Measurements from ENCODE around the gene BTAF1. TPM values are rescaled to one million over a fixed set of nuclear protein-coding genes. Genes with fewer than 3 reads are reported as not detected.
A peak's percentile ranks its signal among the peaks of the same experiment; 100 is the strongest.

BTAF1 gene
- total and polyA plus RNA-seq, 10 of the 15 experiments (the other 5 are each of a cell fraction or from before 2014, with no cell fraction given) = 11.8 to 157 (median 55.5) TPM

DNA sequence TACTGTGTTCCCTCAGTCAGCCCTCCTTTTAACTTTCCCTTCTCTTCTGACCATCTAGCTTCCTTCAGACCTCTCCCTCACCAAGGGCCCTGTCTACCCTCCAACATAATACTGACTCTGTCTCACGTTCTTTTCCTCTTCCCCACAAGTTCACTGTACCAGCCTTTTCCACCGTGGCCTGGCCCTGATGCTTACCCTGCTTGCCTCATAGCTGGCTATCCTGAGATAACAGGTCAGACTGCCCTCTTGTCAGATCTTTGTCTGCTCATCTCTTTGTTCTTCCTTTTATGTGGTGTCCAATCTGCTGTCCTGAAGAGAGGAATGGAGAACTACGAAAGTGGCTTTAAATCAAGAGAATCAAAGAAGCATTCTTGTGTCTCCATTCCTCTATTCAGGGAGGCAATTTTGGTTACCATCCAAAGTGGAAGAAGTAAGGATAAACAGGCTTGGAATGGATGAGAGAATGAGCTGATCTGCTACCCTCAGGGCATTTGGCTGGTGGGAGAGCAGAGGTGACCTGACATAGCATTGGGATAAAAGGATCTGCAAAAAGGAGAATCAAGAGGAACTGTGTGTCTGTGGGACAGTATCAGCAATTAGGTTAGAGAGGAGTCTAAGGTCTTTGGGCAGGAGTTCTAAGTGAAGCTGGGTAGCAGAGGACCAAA lies 8.1 kb downstream of the BTAF1 start:
- peaks cover 86% of the 10 kb centered on the region for H3K79me2 ChIP-seq (ENCODE audit: control insufficient read depth, insufficient read depth, low read length)
- no peak for FAIRE-seq
- POLR2A ChIA-PET = interaction anchor here (0.6 to 1.8 kb wide), 2 partner anchors 8 to 13 kb away, joined by 3 to 7 read pairs; partner anchors contain the start of gene BTAF1
- no peak overlapping the region for H3K9ac ChIP-seq (ENCODE audit: control insufficient read depth, insufficient read depth, low read length)
- H3K36me3 ChIP-seq (ENCODE audit: control insufficient read depth in 2 of 2, insufficient read depth in 2 of 2, low read length in 1 of 2) = peaks cover 9 to 22% of the 10 kb centered on the region in 2 experiments
- CTCF ChIA-PET = interaction anchor here (1.8 kb wide), 1 partner anchor 10 kb away, joined by 4 read pairs; no protein-coding TSS in a partner anchor
- TF ChIP-seq SRF (IDR thresholded peaks at IDR 0.05; ENCODE audit: low read depth in 2 of 2, low read length in 2 of 2) = no peak
- TF ChIP-seq EGR1 (IDR thresholded peaks at IDR 0.05; ENCODE audit: borderline replicate concordance in 1 of 2, low read depth in 2 of 2, low read length in 2 of 2) = no peak
- no peak for TF ChIP-seq ZNF207 (IDR thresholded peaks at IDR 0.05; ENCODE audit: borderline replicate concordance)
- TF ChIP-seq, protein P1, sequence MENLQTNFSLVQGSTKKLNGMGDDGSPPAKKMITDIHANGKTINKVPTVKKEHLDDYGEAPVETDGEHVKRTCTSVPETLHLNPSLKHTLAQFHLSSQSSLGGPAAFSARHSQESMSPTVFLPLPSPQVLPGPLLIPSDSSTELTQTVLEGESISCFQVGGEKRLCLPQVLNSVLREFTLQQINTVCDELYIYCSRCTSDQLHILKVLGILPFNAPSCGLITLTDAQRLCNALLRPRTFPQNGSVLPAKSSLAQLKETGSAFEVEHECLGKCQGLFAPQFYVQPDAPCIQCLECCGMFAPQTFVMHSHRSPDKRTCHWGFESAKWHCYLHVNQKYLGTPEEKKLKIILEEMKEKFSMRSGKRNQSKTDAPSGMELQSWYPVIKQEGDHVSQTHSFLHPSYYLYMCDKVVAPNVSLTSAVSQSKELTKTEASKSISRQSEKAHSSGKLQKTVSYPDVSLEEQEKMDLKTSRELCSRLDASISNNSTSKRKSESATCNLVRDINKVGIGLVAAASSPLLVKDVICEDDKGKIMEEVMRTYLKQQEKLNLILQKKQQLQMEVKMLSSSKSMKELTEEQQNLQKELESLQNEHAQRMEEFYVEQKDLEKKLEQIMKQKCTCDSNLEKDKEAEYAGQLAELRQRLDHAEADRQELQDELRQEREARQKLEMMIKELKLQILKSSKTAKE (IDR thresholded peaks at IDR 0.05; ENCODE audit: low read depth, poor library complexity, severe bottlenecking) = no peak
- TF ChIP-seq RELA (IDR thresholded peaks at IDR 0.05; ENCODE audit: borderline replicate concordance, partially characterized antibody) = no peak
- TF ChIP-seq, protein P2, sequence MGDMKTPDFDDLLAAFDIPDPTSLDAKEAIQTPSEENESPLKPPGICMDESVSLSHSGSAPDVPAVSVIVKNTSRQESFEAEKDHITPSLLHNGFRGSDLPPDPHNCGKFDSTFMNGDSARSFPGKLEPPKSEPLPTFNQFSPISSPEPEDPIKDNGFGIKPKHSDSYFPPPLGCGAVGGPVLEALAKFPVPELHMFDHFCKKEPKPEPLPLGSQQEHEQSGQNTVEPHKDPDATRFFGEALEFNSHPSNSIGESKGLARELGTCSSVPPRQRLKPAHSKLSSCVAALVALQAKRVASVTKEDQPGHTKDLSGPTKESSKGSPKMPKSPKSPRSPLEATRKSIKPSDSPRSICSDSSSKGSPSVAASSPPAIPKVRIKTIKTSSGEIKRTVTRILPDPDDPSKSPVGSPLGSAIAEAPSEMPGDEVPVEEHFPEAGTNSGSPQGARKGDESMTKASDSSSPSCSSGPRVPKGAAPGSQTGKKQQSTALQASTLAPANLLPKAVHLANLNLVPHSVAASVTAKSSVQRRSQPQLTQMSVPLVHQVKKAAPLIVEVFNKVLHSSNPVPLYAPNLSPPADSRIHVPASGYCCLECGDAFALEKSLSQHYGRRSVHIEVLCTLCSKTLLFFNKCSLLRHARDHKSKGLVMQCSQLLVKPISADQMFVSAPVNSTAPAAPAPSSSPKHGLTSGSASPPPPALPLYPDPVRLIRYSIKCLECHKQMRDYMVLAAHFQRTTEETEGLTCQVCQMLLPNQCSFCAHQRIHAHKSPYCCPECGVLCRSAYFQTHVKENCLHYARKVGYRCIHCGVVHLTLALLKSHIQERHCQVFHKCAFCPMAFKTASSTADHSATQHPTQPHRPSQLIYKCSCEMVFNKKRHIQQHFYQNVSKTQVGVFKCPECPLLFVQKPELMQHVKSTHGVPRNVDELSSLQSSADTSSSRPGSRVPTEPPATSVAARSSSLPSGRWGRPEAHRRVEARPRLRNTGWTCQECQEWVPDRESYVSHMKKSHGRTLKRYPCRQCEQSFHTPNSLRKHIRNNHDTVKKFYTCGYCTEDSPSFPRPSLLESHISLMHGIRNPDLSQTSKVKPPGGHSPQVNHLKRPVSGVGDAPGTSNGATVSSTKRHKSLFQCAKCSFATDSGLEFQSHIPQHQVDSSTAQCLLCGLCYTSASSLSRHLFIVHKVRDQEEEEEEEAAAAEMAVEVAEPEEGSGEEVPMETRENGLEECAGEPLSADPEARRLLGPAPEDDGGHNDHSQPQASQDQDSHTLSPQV (IDR thresholded peaks at IDR 0.05) = no peak
- no peak for TF ChIP-seq ATF7 (IDR thresholded peaks at IDR 0.05; ENCODE audit: low read depth)
- TF ChIP-seq, protein P3, sequence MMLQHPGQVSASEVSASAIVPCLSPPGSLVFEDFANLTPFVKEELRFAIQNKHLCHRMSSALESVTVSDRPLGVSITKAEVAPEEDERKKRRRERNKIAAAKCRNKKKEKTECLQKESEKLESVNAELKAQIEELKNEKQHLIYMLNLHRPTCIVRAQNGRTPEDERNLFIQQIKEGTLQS (IDR thresholded peaks at IDR 0.05; ENCODE audit: borderline replicate concordance, extremely low read depth, low read depth, low read length) = no peak
- RAD21 ChIA-PET (ENCODE audit: unreplicated experiment) = no interaction called here
- SMC1A ChIA-PET (ENCODE audit: uncharacterized antibody, unreplicated experiment) = interaction anchor here (2.1 kb wide), 1 partner anchor 7 kb away, joined by 9 read pairs; the partner anchor contains the start of gene BTAF1
- intact Hi-C loops (cut with micrococcal nuclease; ENCODE audit: unreplicated experiment) = no loop called here
- in situ Hi-C loops (cut with MboI) = no loop called here
- H4K20me1 ChIP-seq (ENCODE audit: control insufficient read depth, insufficient read depth) = no peaks in the 10 kb centered on the region; the same call in 1 of the 2 replicates
- 83% methylated on average over 3 of the region's 3 CpGs for WGBS (ENCODE audit: insufficient coverage, insufficient replicate concordance, low lambda C conversion rate, missing lambda C conversion rate)
- no peak for DNase-seq (ENCODE audit: low read depth, low spot score)
- H3K27ac ChIP-seq (ENCODE audit: control insufficient read depth, insufficient read depth) = no peak overlapping the region
- H3K9me3 ChIP-seq (replicated peaks; ENCODE audit: control insufficient read depth, insufficient read depth, low read length) = no peaks in the 10 kb centered on the region; the same call in 2 of the 3 replicates
- BruUV-seq (replicated peaks) = no TSS peak
- no peak overlapping the region for H3K4me3 ChIP-seq
- no peaks in the 10 kb centered on the region for H3K4me1 ChIP-seq (ENCODE audit: control insufficient read depth, insufficient read depth, low read length)
- H2AFZ ChIP-seq (ENCODE audit: control insufficient read depth, low read depth, low read length) = no peak overlapping the region
- no peak overlapping the region for H3K4me2 ChIP-seq (ENCODE audit: control insufficient read depth, insufficient read depth)
- no peaks in the 10 kb centered on the region for H3K27me3 ChIP-seq (replicated peaks in 1 of 2; ENCODE audit: control insufficient read depth in 2 of 2, insufficient read depth in 2 of 2, low read length in 1 of 2)
- ATAC-seq = peak; percentile 8; the same call in 1 of the 3 replicates

Data from GM12878 (cell line).